Occipital lobe (tissue), 2 donors: Measurements from ENCODE around the gene RLN2. TPM values are rescaled to one million over a fixed set of nuclear protein-coding genes. Genes with fewer than 3 reads are reported as not detected.
"Not testable (repeated sequence)": the region's sequence is repeated elsewhere in the genome, so short reads cannot be mapped to it uniquely, and the experiment has no call there.

Experiments used
- DNase-seq: peaks from one replicate; lab custom pipeline; 2025; lab: John Stamatoyannopoulos, UW
- total RNA-seq: library from RNA; depleted of rRNA; stranded (reverse); fragments of >200 nt; gene quantifications from one replicate; pipeline ENCODE4 v1.2.3, GENCODE V29; 2014

Gene RLN2, protein sequence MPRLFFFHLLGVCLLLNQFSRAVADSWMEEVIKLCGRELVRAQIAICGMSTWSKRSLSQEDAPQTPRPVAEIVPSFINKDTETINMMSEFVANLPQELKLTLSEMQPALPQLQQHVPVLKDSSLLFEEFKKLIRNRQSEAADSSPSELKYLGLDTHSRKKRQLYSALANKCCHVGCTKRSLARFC
- total RNA-seq, result not detected

DNA sequence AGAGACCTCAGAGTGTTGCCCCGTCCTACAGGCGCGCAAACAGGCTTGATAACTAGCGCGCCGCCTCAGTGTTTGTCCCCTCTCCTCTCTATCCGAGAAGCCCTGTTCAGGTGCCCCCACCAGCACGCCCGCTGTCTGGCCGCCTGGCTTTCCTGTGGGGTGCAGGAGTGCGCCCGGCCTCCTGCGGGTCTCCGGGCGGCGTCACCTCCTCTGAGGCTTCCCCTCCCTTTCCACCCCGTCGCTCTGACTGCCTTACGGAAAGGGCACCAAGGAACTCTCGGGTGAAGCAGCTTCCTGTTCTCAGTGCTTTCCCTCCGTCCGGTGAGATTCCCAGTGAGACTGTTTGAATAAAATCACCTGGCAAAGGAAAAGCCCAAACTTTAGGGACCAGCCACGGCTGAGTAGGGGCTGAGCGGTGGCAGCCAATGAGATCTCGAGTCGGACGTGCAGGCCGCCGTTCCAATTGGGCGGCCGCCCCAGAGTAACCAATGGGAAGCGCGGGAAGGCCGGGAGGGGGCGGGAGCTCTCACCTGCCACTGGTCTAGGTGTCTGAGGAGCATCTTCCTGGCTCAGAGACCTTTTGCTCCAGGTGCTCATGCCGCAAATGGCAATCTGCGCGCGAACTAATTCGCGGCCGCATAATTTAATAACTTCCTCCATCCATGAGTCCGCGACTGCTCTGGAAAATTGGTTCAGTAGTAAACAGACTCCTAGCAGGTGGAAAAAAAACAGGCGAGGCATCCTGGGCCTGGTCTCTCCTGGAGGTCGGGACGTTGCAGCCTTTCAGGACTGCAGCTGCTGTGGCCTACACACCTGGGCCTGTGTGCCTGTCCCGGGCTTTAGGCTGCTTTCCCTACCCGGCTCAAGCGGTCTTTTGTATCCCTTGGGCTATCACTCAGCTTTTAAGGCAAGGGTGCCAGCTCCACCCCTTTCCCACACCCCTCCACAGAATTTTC, at the start of gene RLN2:
TSS of gene RLN2 (minus strand) at position 877 of the 956 bp plus-strand sequence. CDS start at position 741, 136 bp downstream.
- not testable (repeated sequence) for DNase-seq

DNA sequence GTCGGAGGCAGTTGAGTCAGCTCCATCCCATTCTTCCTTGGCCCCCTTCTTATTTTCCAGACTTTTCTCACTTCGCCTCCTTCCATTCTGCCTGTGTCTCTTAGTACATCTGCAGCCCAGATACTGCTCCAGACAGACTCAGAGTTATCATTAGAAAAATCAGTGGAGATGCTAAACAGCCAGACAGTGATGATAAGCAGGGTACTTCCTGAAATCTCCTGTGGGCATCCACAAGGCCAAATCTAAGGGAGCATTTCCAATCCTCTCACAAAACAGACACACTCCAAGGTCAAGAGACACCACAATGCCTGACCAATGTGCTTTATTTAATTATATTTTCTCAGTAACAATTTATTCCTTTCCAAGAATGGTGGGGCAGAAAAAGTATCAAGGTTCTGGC, 49.7 kb upstream of the RLN2 start:
- DNase-seq, result no peak

DNA sequence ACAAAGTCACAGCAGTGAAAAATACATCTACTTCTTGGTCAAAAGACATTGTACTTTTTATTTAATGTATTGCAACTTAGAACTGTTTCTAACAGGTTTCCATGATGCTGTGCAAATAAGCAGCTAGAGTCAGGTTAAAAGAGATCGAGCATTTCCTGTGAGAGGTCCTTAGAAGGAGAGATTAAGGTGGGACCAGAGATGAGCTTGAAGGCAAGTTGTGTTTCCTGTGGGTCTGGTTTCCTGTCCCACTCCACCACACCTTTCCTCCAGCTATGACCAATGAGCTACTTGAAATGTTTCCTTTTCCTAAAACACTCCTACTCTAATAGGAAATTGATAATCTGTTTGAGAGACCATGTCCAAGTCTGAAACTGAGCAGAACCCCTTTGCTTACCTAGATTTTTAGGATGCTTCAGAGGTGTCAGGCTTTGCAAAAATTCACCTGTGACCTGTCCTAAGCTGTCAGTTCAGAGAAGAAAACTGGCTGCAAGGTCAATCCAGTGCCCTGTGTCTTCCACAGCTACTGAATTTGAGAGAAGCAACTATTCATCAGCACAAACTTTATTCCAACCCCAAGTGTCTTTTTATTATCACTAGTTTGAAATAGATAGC, 48.2 kb upstream of the RLN2 start:
- no peak for DNase-seq

DNA sequence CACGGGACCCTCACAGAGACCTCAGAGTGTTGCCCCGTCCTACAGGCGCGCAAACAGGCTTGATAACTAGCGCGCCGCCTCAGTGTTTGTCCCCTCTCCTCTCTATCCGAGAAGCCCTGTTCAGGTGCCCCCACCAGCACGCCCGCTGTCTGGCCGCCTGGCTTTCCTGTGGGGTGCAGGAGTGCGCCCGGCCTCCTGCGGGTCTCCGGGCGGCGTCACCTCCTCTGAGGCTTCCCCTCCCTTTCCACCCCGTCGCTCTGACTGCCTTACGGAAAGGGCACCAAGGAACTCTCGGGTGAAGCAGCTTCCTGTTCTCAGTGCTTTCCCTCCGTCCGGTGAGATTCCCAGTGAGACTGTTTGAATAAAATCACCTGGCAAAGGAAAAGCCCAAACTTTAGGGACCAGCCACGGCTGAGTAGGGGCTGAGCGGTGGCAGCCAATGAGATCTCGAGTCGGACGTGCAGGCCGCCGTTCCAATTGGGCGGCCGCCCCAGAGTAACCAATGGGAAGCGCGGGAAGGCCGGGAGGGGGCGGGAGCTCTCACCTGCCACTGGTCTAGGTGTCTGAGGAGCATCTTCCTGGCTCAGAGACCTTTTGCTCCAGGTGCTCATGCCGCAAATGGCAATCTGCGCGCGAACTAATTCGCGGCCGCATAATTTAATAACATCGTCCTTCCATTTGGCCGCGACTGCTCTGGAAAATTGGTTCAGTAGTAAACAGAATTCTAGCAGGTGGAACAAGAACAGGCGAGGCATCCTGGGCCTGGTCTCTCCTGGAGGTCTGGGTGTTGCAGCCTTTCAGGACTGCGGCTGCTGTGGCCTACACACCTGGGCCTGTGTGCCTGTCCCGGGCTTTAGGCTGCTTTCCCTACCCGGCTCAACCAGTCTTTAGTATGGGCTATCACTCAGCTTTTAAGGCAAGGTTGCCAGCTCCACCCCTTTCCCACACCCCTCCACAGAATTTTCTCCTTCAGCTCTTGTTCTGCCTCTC, 34.8 kb upstream of the RLN2 start, which contains the start of gene RLN1:
TSS of gene RLN1 (minus strand) at position 885 of the 990 bp plus-strand sequence. CDS start at position 755, 130 bp downstream.
- not testable (repeated sequence) for DNase-seq

DNA sequence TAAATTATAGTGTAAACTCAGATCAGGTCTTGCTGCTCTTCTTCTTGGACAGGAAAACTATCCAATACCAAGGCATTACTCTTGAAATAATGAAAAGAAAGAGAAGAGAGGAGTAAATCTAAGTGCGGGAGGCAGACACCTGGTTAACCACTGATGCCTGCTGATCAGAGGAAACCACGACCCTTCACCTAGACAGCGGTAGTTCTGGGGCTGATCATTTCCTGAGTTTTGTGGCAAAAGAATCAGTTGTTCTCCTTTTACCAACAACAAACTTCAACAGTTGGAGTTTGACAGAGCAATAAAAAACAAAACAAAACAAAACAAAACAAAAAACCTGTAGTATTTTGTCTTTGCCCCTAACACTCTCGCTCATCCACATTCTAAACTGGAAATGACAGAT, 32.2 kb upstream of the RLN2 start:
- no peak for DNase-seq

DNA sequence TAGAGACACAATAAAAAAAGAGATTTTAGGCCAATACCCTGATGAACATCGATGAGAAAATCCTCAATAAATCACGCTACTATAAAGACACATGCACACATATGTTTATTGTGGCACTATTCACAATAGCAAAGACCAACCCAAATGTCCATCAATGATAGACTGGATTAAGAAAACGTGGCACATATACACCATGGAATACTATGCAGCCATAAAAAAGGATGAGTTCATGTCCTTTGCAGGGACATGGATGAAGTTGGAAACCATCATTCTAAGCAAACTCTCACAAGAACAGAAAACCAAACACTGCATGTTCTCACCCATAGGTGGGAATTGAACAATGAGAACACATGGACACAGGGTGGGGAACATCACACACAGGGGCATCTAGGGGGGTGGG, 26.8 kb upstream of the RLN2 start:
- DNase-seq, result not testable (repeated sequence)

DNA sequence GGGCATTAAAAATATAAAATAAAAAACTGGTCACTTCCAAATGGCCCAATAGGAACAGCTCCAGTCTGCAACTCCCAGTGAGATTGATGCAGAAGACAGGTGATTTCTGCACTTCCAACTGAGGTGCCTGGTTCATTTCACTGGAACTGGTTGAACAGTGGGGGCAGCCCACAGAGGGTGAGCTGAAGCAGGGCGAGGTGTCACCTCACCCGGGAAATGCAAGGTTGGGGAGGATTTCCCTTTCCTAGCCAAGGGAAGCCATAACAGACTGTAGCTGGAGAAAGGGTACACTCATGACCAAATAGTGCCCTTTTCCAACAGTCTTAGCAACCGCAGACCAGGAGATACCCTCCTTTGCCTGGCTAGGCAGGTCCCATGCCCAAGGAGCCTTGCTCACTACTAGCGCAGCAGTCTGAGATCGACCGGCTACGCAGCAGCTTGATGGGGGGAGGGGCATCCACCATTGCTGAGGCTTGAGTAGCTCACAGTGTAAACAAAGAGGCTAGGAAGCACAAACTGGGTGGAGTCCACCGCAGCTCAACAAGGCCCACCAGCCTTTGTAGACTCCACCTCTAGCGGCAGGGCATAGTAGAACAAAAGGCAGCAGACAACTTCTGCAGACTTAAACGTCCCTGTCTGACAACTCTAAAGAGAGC, 22.5 kb upstream of the RLN2 start:
- no peak for DNase-seq

DNA sequence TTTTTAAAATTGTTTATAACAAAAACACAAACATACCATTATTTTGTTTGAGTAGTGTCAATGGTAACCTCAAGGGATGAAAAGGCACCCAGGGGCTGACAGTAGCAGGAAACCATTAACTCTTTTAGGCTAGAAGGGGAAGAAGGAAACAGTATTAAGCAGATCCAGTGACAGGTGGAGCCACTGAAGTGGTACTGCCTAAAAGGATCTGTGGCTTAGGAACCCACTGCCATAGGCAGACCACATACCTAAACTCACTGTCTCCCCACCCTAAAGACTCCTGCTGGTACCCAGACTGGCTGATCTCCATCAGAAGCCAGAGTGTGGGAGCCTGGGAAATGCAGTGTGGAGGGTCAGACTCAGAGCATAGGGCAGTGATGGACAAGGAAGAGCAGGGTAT, 21.7 kb upstream of the RLN2 start:
- no peak for DNase-seq

DNA sequence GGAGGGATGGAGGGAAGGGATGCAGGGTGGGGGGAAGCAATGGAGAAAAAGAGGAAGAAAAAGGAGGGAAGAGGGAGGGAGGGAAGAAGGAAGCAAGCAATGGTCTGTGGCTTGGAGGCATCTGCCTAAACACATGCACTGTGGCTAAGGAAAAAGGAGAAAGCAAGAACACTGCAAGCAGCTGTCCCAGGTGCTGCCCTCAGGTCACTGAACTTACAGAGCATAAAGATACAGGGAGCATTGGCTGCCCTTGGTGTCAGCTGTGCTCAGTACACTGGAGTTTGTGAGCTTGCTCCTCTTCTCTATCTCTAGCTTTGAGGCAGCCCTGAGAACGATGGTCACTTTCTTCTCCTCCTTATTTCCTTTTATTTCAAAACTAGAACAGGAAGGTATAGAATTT, 17.1 kb upstream of the RLN2 start:
- DNase-seq, result not testable (repeated sequence)

DNA sequence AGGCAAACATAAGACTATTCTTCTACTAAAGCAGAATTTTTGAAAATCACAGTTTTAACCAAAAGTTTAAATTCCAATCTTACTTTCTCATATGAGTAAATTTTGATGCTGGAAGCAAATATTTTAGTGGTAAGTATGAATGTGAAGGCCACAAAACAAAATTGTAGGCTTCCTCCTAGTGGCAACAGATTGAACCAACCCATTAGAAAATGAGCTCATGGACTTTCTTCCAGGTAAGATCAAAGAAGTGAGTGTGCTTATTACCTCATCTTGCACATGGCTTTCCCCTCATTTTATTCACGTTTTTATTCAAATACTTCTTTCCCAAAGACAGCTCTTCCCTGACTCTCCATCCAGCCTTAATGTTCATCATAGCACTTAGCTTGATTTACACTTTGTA, 16.5 kb upstream of the RLN2 start:
- DNase-seq, result no peak

DNA sequence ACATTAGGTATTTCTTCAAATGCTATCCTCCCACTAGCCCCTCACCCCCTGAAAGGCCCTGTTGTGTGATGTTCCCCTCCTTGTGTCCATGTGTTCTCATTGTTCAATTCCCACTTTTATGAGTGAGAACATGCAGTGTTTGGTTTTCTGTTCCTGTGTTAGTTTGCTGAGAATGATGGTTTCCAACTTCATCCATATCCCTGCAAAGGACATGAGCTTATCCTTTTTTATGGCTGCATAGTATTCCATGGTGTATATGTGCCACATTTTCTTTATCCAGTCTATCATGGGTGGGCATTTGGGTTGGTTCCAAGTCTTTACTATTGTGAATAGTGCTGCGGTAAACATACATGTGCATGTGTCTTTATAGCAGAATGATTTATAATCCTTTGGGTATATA, 11.9 kb upstream of the RLN2 start:
- DNase-seq, result not testable (repeated sequence)

DNA sequence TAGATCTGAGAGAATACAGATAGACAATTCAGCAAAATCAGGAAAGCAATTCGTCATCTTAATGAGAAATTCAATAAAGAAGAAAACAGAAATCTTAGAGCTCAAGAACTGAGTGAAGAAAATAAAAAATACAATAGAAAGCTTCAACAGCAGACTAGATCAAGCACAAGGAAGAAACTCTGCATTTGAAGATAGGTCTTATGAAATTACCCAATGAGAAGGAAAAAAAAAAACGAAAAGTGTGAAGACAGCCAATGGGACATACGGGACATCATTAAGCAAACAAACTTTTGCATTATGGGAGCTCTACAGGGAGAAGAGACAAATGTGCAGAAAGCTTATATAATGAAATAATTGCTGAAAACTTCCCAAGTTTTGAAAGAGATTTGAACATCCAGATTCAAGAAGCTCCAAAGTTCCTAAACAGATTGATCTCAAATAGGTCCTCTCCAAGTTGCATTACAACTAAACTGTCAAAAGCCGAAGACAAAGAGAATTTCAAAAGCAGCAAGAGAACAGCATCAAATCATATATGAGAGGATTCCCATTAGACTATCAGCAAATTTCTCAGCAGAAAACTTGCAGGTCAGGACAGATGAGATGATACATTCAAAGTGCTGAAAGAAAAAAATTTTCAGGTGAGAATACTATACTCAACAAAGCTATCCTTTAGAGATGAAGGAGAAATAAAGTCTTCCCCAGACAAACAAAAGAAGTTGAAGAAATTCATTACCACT, 10.8 kb upstream of the RLN2 start:
- no peak for DNase-seq

DNA sequence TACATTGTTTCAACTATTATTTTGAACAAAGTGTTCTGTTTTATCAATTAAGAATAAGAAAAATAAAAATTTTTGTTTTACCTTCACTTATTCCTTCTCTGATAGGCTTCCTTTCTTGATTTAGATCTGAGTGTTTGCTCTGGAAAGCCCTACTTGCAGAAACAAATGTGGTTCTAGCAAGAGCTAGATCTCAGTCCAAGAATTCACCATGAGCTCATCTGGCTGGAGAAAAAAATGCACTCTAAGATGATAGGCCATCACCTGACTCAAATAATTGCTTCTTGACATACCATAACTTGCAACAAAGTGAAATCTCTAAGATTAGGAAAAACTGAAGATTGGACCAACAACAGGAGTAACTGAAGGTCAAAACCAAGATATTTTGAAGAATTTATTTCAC, 6.3 kb upstream of the RLN2 start:
- DNase-seq, result no peak

DNA sequence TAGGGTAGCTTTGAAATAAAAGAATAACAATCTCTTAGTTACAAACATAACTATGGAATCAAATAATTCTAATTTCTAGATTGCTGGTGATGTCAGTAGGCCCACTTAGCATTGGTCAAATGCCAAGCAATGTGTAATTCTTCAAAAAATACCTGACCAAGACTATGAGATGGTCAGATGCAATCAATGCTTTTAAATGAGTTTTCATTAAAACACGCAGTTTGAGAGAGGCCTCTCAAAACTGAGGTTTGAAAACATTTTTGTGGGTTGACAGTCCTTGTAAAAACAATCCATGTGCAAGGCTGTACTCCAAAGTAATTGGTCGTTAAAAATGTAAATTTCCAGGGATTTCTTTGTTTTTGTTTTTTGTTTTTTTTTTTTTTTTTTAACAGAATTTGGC, 1.2 kb upstream of the RLN2 start:
- DNase-seq, result no peak

DNA sequence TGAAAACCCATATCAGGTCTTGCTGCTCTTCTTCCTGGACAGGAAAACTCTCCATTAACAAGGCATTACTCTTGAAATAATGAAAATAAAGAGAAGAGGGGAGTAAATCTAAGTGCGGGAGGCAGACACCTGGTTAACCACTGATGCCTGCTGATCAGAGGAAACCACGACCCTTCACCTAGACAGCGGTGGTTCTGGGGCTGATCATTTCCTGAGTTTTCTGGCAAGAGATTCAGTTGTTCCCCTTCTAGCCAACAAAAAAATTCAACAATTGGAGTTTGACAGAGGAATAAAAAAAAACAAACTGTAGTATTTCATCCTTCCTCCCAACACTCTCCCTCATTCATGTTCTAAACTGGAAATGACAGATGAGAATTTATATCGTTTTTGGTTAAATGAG, 3.0 kb downstream of the RLN2 start:
- no peak for DNase-seq

DNA sequence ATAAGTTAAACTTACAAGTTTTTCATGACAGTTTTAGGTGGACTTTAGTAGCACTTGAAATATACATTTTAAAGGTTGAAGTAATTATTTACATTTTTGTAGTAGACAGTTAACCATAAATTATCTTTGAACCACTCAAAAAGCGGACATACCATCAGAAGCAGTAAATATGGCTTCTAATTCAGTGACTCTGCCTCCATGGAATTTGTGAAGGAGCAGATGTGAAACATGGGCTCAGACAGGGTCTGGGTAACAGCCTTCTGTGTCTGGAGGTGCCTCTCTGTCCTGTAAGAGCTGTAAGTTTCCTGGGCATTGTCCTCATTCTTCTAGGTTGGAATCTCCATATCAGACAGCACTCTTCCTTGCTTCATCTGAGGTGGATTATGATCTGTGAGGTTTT, 12.4 kb downstream of the RLN2 start:
- DNase-seq, result no peak

DNA sequence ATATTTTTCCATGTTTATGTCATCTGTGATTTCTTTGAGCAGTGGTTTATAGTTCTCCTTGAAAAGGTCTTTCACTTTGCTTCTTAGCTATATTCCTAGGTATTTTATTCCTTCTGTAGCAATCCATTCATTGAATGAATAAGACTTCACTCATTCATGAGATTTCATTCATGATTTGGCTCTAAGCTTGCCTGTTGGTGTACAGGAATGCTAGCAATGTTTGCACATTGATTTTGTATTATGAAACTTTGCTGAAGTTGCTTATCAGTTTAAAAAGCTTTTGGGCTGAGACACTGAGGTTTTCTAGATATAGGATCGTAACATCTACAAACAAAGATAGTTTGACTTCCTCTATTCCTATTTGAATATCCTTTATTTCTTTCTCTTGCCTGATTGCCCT, 15.9 kb downstream of the RLN2 start:
- DNase-seq, result no peak

DNA sequence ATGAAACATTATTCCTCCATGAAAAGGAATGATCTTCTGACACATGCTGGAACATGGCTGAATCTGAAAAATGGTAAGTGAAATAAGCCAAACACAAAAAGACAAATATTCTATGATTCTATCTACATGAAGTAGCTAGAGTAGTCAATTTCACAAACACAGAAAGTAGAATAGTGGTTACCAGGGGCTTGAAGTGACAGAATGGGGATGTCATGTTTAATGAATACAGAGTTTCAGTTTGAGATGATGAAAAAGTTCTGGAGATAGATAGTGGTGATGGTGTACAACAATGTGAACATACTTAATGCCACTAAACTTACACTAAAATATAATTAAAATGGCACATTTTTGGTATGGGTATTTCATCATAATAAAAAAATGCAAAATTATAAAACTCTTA, 18.3 kb downstream of the RLN2 start:
- no peak for DNase-seq

DNA sequence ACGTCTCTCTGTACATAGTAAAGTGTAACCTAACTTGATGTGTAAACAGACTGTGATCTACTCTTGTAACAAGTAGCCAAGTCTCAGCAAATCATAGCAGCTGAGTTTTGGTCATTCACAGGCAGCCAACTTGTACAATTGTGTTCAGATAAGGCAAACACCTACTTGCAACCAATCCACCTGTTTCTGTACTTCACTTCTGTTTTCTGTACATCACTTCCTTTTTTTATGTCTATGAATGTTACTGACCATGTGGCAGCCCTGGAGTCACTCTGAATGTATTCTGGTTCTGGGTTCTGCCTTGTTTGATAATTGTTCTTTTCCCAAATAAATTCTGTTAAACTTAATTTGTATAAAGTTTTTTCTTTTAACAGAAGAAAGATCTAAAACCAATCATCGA, 26.0 kb downstream of the RLN2 start:
- no peak for DNase-seq

DNA sequence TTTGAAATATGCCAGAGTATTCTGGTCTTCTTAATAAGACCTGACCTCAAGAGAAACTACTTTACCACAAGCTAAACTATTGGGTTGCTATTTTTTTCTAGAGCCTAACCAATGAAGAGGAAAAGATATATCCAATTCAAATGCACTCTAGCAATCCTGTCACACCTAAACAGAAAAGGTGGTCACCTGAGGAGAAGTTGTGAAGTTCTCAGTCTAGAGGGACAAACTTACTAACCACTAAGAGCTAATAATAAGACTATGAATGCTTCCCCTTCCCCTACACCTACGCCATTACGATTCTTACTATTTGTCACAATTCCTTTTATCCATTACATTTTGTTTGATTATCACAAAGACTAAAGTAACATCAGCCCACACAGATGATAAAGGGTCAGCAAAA, 29.7 kb downstream of the RLN2 start:
- DNase-seq, result no peak
